HEK293 (cell line): ENCODE measurements around the gene SULT2B1.

Experiments used
- CTCF ChIA-PET: fragments of 350-600 bp; formaldehyde crosslinking; extraction: SDS; loops from one replicate; lab custom pipeline; 2021; ENCODE audit warnings: antibody characterized with exemption; lab: Yijun Ruan, JAX
- POLR2A ChIA-PET: fragments of 300-600 bp; formaldehyde crosslinking; extraction: SDS; loops from one replicate; lab custom pipeline; 2020; ENCODE audit warnings: antibody characterized with exemption, inconsistent platforms; lab: Yijun Ruan, JAX
- H3K27ac ChIP-seq: fragments of 200-500 bp; sonication (Bioruptor generic); 2 replicates; pipeline ENCODE4 v1.5.1; 2014; ENCODE audit warnings: low read depth, low read length, control low read depth, inconsistent platforms; ENCODE audit errors: extremely low read depth
- H3K36me3 ChIP-seq, 2 experiments: fragments of 200-500 bp in 1 of 2; sonication (Bioruptor generic) in 1 of 2; 1 replicate in 1 of 2; 2 replicates in 1 of 2; pipeline ENCODE4 v1.5.1; 2014 to 2017; ENCODE audit warnings: inconsistent platforms in 2 of 2, low read length in 2 of 2; ENCODE audit not compliant: control insufficient read depth in 2 of 2, insufficient read depth in 1 of 2
- H3K4me1 ChIP-seq: fragments of 200-500 bp; sonication (Bioruptor generic); 2 replicates; pipeline ENCODE4 v1.5.1; 2014; ENCODE audit warnings: mild to moderate bottlenecking, low read length, inconsistent platforms; ENCODE audit not compliant: control insufficient read depth, insufficient read depth
- H3K4me3 ChIP-seq: 2 replicates; pipeline ENCODE4 v1.5.1; 2011; ENCODE audit warnings: low read depth, mild to moderate bottlenecking, control low read depth, low read length, moderate library complexity
- H3K9me3 ChIP-seq: fragments of 200-500 bp; sonication (Bioruptor generic); 2 replicates; pipeline ENCODE4 v1.5.1; 2014; ENCODE audit warnings: low read depth, low read length, inconsistent platforms; ENCODE audit not compliant: control insufficient read depth, insufficient read depth
- GFI1B ChIP-seq: fragments of 450-650 bp; formaldehyde crosslinking; IDR thresholded peaks from 2 replicates; pipeline ENCODE4 v1.5.1; 2016; ENCODE audit warnings: missing biosample characterization, missing genetic modification characterization
- HOXA7 ChIP-seq: sonication (generic); formaldehyde crosslinking; IDR thresholded peaks from 2 replicates; pipeline ENCODE4 v1.8.1; 2022; ENCODE audit warnings: missing genetic modification reagents, borderline replicate concordance
- HOXC10 ChIP-seq: sonication (generic); formaldehyde crosslinking; IDR thresholded peaks from 2 replicates; pipeline ENCODE4 v1.8.1; 2023; ENCODE audit warnings: mild to moderate bottlenecking, missing genetic modification reagents
- OVOL3 ChIP-seq: fragments of 450-650 bp; formaldehyde crosslinking; IDR thresholded peaks from 2 replicates; pipeline ENCODE4 v1.5.1; 2016; ENCODE audit warnings: missing biosample characterization, missing genetic modification characterization
- WT1 ChIP-seq: fragments of 450-650 bp; formaldehyde crosslinking; IDR thresholded peaks from 2 replicates; pipeline ENCODE4 v1.5.1; 2016; ENCODE audit warnings: missing biosample characterization, missing genetic modification characterization
- ZBTB20 ChIP-seq: fragments of 450-650 bp; formaldehyde crosslinking; IDR thresholded peaks from 2 replicates; pipeline ENCODE4 v1.5.1; 2016; ENCODE audit warnings: missing biosample characterization, missing genetic modification characterization
- ZFP41 ChIP-seq: fragments of 450-650 bp; formaldehyde crosslinking; IDR thresholded peaks from 2 replicates; pipeline ENCODE4 v1.5.1; 2016; ENCODE audit warnings: missing biosample characterization, missing genetic modification characterization, borderline replicate concordance
- ZIC2 ChIP-seq: fragments of 450-650 bp; formaldehyde crosslinking; IDR thresholded peaks from 2 replicates; pipeline ENCODE4 v1.5.1; 2016; ENCODE audit warnings: missing biosample characterization, missing genetic modification characterization
- ZNF112 ChIP-seq: fragments of 450-650 bp; formaldehyde crosslinking; IDR thresholded peaks from 2 replicates; pipeline ENCODE4 v1.5.0; 2017; ENCODE audit warnings: missing biosample characterization, missing genetic modification characterization
- ZNF114 ChIP-seq: fragments of 450-650 bp; formaldehyde crosslinking; IDR thresholded peaks from 2 replicates; pipeline ENCODE4 v1.5.0; 2017; ENCODE audit warnings: missing biosample characterization, missing genetic modification characterization
- ZNF155 ChIP-seq: fragments of 450-650 bp; formaldehyde crosslinking; IDR thresholded peaks from 2 replicates; pipeline ENCODE4 v1.5.1; 2016; ENCODE audit warnings: missing biosample characterization, missing genetic modification characterization
- ZNF19 ChIP-seq: fragments of 450-650 bp; formaldehyde crosslinking; IDR thresholded peaks from 2 replicates; pipeline ENCODE4; 2016; ENCODE audit warnings: missing biosample characterization, missing genetic modification characterization, low read depth
- ZNF221 ChIP-seq: fragments of 450-650 bp; formaldehyde crosslinking; IDR thresholded peaks from 2 replicates; pipeline ENCODE4 v1.5.1; 2017; ENCODE audit warnings: missing biosample characterization, missing genetic modification characterization, borderline replicate concordance
- ZNF223 ChIP-seq: fragments of 450-650 bp; formaldehyde crosslinking; IDR thresholded peaks from 2 replicates; pipeline ENCODE4 v1.5.1; 2016; ENCODE audit warnings: missing biosample characterization, missing genetic modification characterization
- ZNF394 ChIP-seq: fragments of 450-650 bp; formaldehyde crosslinking; IDR thresholded peaks from 2 replicates; pipeline ENCODE4 v1.5.1; 2016; ENCODE audit warnings: missing biosample characterization, missing genetic modification characterization, mild to moderate bottlenecking, moderate library complexity, borderline replicate concordance
- ZNF501 ChIP-seq: fragments of 450-650 bp; formaldehyde crosslinking; IDR thresholded peaks from 2 replicates; pipeline ENCODE4 v1.5.1; 2016; ENCODE audit warnings: missing biosample characterization, missing genetic modification characterization
- ZNF585B ChIP-seq: fragments of 450-650 bp; formaldehyde crosslinking; IDR thresholded peaks from 2 replicates; pipeline ENCODE4 v1.5.1; 2016; ENCODE audit warnings: missing biosample characterization, missing genetic modification characterization
- ZNF626 ChIP-seq: fragments of 450-650 bp; sonication (Bioruptor Pico); formaldehyde crosslinking; IDR thresholded peaks from 2 replicates; pipeline ENCODE4 v1.5.1; 2018; ENCODE audit warnings: missing biosample characterization, missing genetic modification characterization, inconsistent platforms
- ZNF629 ChIP-seq: fragments of 450-650 bp; formaldehyde crosslinking; IDR thresholded peaks from 2 replicates; pipeline ENCODE4 v1.5.1; 2017; ENCODE audit warnings: missing biosample characterization, missing genetic modification characterization
- ZNF660 ChIP-seq: fragments of 450-650 bp; IDR thresholded peaks from 2 replicates; pipeline ENCODE4 v1.5.1; 2018; ENCODE audit warnings: missing biosample characterization, mild to moderate bottlenecking, missing genetic modification characterization
- ZNF76 ChIP-seq: fragments of 450-650 bp; formaldehyde crosslinking; IDR thresholded peaks from 2 replicates; pipeline ENCODE4; 2016; ENCODE audit warnings: low read depth, missing biosample characterization, missing genetic modification characterization, borderline replicate concordance
- ZNF777 ChIP-seq: fragments of 450-650 bp; formaldehyde crosslinking; IDR thresholded peaks from 2 replicates; pipeline ENCODE4 v1.5.1; 2017; ENCODE audit warnings: missing biosample characterization, missing genetic modification characterization, borderline replicate concordance
- ZNF837 ChIP-seq: fragments of 450-650 bp; formaldehyde crosslinking; IDR thresholded peaks from 2 replicates; pipeline ENCODE4 v1.5.1; 2016; ENCODE audit warnings: missing biosample characterization, missing genetic modification characterization
- ZSCAN23 ChIP-seq: fragments of 450-650 bp; formaldehyde crosslinking; IDR thresholded peaks from 2 replicates; pipeline ENCODE4 v1.5.1; 2016; ENCODE audit warnings: missing biosample characterization, missing genetic modification characterization
- TF ChIP-seq, protein P1 (sequence below): fragments of 450-650 bp; formaldehyde crosslinking; IDR thresholded peaks from 2 replicates; pipeline ENCODE4 v1.5.1; 2016; ENCODE audit warnings: missing biosample characterization, missing genetic modification characterization
- TF ChIP-seq, protein P2 (sequence below): fragments of 450-650 bp; formaldehyde crosslinking; IDR thresholded peaks from 2 replicates; pipeline ENCODE4 v1.5.1; 2016; ENCODE audit warnings: missing biosample characterization, missing genetic modification characterization, borderline replicate concordance
- TF ChIP-seq, protein P3 (sequence below): fragments of 450-650 bp; formaldehyde crosslinking; IDR thresholded peaks from 2 replicates; pipeline ENCODE4 v1.5.1; 2017; ENCODE audit warnings: missing biosample characterization, missing genetic modification characterization

Gene SULT2B1

DNA sequence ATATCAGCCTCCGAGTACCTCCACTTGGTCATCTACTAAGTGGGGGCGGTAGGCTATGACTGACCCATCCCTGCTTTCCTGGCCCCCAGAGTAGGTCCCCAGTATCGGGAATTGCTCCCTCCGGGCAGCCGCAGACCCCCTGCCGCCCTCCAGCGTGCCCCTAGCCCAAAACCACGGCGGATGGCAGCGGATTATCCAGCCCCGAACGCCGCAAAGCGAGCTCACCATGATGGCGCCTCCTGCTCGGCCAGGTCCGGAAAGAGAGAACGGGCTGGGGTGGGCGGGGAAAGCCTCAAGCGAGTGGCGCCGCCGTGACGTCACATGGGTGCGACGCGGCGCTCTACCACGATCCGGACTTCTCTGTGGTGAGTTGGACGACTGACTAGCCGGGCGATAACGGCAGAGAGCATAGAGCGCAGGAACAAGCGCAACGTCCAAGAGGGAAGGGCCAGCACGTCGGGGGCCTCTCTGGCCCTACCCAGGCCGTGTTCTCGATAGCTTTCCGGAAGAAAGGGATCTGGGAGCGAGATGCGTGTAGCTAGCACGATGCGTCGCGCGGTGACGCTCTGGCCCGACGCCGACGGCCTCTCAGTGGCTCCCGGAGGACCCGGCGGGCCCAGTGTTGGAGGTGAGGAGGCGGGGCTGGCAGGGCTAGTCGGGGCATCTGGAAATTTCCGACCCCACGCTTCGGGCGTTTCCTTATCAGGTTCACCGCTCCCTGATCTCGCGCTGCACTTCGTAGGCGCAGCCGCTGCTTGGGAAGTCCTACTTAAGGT lies 67.1 kb downstream of the SULT2B1 start, which contains the start of the genes RPL18 and SPHK2:
RPL18 (minus strand) TSS at position 263 of the 776 bp plus-strand sequence; CDS start at position 228, 35 bp downstream.
SPHK2 (plus strand) TSS at position 591 of the 776 bp plus-strand sequence. CDS start 1,009 bp downstream, outside the sequence.
- peaks cover 14 to 43% of the 10 kb centered on the region in 2 experiments for H3K36me3 ChIP-seq
- peak within 1 kb of the TSS; percentile 100 for H3K27ac ChIP-seq
- CTCF ChIA-PET, result interaction anchor here (1.0 to 1.8 kb wide), 4 partner anchors 8 to 351 kb away, joined by 3 to 5 read pairs (median 3); no protein-coding TSS in a partner anchor
- H3K4me1 ChIP-seq, result peaks cover 34% of the 10 kb centered on the region
- H3K4me3 ChIP-seq, result peak within 1 kb of the TSS; percentile 76
- no peaks in the 10 kb centered on the region for H3K9me3 ChIP-seq
- POLR2A ChIA-PET, result interaction anchor here (0.5 to 1.8 kb wide), 53 partner anchors 10 to 1248 kb away, joined by 3 to 97 read pairs (median 5); partner anchors contain the start of genes ALDH16A1, CA11, DBP and IZUMO1
- TF ChIP-seq ZFP41 (tag by site-specific recombination) (peak; percentile 20; the same call in 1 of the 2 replicates), ZNF394 (tag by site-specific recombination) (peak; percentile 37), HOXC10 (no peak), ZNF112 (tag by site-specific recombination) (no peak), ZBTB20 (tag by site-specific recombination) (peak; percentile 67; the same call in 1 of the 2 replicates), HOXA7 (CRISPR knock-in tag) (no peak), ZSCAN23 (tag by site-specific recombination) (peak; percentile 75), ZNF660 (tag by site-specific recombination) (peak; percentile 97), WT1 (tag by site-specific recombination) (no peak), ZNF837 (no peak), ZNF155 (tag by site-specific recombination) (no peak), ZNF76 (peak; percentile 92), ZNF221 (no peak), ZIC2 (tag by site-specific recombination) (peak; percentile 18; the same call in 1 of the 2 replicates), ZNF626 (tag by site-specific recombination) (no peak), OVOL3 (peak; percentile 76; the same call in 1 of the 2 replicates), ZNF19 (no peak), ZNF585B (tag by site-specific recombination) (no peak), ZNF501 (tag by site-specific recombination) (peak; percentile 89), GFI1B (no peak), ZNF223 (no peak), ZNF777 (tag by site-specific recombination) (peak; percentile 78; the same call in 1 of the 2 replicates), ZNF114 (tag by site-specific recombination) (no peak), ZNF629 (tag by site-specific recombination) (peak; percentile 96)
- TF ChIP-seq, protein P1, sequence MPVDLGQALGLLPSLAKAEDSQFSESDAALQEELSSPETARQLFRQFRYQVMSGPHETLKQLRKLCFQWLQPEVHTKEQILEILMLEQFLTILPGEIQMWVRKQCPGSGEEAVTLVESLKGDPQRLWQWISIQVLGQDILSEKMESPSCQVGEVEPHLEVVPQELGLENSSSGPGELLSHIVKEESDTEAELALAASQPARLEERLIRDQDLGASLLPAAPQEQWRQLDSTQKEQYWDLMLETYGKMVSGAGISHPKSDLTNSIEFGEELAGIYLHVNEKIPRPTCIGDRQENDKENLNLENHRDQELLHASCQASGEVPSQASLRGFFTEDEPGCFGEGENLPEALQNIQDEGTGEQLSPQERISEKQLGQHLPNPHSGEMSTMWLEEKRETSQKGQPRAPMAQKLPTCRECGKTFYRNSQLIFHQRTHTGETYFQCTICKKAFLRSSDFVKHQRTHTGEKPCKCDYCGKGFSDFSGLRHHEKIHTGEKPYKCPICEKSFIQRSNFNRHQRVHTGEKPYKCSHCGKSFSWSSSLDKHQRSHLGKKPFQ (tag by site-specific recombination), result no peak
- TF ChIP-seq, protein P2, sequence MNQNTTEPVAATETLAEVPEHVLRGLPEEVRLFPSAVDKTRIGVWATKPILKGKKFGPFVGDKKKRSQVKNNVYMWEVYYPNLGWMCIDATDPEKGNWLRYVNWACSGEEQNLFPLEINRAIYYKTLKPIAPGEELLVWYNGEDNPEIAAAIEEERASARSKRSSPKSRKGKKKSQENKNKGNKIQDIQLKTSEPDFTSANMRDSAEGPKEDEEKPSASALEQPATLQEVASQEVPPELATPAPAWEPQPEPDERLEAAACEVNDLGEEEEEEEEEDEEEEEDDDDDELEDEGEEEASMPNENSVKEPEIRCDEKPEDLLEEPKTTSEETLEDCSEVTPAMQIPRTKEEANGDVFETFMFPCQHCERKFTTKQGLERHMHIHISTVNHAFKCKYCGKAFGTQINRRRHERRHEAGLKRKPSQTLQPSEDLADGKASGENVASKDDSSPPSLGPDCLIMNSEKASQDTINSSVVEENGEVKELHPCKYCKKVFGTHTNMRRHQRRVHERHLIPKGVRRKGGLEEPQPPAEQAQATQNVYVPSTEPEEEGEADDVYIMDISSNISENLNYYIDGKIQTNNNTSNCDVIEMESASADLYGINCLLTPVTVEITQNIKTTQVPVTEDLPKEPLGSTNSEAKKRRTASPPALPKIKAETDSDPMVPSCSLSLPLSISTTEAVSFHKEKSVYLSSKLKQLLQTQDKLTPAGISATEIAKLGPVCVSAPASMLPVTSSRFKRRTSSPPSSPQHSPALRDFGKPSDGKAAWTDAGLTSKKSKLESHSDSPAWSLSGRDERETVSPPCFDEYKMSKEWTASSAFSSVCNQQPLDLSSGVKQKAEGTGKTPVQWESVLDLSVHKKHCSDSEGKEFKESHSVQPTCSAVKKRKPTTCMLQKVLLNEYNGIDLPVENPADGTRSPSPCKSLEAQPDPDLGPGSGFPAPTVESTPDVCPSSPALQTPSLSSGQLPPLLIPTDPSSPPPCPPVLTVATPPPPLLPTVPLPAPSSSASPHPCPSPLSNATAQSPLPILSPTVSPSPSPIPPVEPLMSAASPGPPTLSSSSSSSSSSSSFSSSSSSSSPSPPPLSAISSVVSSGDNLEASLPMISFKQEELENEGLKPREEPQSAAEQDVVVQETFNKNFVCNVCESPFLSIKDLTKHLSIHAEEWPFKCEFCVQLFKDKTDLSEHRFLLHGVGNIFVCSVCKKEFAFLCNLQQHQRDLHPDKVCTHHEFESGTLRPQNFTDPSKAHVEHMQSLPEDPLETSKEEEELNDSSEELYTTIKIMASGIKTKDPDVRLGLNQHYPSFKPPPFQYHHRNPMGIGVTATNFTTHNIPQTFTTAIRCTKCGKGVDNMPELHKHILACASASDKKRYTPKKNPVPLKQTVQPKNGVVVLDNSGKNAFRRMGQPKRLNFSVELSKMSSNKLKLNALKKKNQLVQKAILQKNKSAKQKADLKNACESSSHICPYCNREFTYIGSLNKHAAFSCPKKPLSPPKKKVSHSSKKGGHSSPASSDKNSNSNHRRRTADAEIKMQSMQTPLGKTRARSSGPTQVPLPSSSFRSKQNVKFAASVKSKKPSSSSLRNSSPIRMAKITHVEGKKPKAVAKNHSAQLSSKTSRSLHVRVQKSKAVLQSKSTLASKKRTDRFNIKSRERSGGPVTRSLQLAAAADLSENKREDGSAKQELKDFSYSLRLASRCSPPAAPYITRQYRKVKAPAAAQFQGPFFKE (tag by site-specific recombination), result no peak
- TF ChIP-seq, protein P3, sequence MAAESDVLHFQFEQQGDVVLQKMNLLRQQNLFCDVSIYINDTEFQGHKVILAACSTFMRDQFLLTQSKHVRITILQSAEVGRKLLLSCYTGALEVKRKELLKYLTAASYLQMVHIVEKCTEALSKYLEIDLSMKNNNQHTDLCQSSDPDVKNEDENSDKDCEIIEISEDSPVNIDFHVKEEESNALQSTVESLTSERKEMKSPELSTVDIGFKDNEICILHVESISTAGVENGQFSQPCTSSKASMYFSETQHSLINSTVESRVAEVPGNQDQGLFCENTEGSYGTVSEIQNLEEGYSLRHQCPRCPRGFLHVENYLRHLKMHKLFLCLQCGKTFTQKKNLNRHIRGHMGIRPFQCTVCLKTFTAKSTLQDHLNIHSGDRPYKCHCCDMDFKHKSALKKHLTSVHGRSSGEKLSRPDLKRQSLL, result peak; percentile 81
